Fibroblast of mammary gland (primary cell): ENCODE measurements around the gene SYT7.

Experiments
- DNase-seq: peaks from one replicate; pipeline ENCODE4 v3.0.0-alpha.2; 2010; ENCODE audit warnings: low read depth
- H3K4me3 ChIP-seq: 2 replicates; pipeline ENCODE4 v1.5.1; 2011; ENCODE audit warnings: low read depth, mild to moderate bottlenecking, low read length, moderate library complexity; ENCODE audit not compliant: control insufficient read depth
- TF ChIP-seq, protein P1 (sequence below): conservative IDR thresholded peaks from 2 replicates; pipeline ENCODE4 v1.5.1; 2011; ENCODE audit warnings: low read depth, low read length, inconsistent platforms; ENCODE audit not compliant: control insufficient read depth, insufficient read depth

The SYT7 gene

DNA sequence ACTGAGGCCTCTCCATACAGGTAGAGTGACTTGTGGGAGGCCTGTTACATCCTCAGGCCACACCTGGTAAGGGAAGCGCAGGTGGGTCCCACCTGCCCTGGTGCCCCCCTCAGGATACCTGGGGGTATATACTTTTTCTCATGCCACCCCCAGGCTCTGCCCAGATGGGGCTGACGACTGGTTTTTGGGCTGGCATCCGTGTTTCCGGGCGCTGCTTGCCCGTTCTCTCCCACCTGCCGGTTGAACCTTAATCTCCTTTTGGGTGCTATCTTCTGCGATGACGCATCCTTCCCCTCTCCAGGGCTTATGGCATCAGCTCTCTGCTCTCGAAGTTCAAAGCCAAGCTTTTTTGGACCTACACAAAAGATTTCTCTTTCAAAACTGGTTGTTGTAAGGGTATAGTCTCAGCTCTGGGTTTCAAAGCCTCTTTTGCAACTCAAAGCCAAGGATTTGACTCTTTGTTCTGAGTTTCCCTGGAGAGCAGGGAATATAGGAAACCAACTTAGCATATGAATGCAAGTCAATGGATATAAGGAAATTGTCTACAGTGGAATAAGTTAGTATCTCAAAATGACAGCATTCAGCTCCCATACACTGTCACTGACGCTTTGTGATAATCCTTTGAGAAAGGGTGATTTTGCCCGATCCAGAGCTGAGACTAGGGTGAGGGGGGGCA lies 80.9 kb downstream of the SYT7 start:
- no peak overlapping the region for H3K4me3 ChIP-seq
- TF ChIP-seq, protein P1, sequence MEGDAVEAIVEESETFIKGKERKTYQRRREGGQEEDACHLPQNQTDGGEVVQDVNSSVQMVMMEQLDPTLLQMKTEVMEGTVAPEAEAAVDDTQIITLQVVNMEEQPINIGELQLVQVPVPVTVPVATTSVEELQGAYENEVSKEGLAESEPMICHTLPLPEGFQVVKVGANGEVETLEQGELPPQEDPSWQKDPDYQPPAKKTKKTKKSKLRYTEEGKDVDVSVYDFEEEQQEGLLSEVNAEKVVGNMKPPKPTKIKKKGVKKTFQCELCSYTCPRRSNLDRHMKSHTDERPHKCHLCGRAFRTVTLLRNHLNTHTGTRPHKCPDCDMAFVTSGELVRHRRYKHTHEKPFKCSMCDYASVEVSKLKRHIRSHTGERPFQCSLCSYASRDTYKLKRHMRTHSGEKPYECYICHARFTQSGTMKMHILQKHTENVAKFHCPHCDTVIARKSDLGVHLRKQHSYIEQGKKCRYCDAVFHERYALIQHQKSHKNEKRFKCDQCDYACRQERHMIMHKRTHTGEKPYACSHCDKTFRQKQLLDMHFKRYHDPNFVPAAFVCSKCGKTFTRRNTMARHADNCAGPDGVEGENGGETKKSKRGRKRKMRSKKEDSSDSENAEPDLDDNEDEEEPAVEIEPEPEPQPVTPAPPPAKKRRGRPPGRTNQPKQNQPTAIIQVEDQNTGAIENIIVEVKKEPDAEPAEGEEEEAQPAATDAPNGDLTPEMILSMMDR = no peak
- DNase-seq = no peak

DNA sequence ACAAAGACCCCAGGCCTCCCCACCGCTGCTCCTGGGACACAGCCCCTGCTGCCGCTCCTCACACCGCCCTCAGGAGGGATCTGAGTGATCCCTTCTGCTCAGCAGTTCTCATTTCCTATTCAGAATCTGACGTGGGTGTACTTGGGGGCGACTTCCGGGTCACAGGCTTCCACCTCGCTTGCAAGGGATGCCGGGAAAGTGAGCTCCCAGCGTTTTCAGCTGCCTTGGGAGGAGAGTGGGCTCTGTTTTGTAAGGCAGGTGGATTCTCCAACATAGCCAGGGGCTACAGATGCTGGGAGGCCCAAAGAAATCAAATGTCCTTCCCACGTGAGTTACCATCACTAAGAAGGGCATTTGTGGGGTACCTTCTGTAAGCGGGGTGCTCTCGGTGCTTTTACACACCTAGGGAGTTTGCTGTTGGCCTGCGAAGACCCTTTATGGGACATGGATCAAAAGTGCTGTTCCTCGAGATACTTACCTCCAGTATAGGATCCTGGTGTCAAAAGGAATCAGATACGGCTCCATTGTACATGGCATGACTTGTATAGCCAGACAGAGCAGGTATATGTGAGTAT lies 82.0 kb downstream of the SYT7 start:
- no peak for DNase-seq
- H3K4me3 ChIP-seq = no peak overlapping the region
- TF ChIP-seq, protein P1 = no peak

DNA sequence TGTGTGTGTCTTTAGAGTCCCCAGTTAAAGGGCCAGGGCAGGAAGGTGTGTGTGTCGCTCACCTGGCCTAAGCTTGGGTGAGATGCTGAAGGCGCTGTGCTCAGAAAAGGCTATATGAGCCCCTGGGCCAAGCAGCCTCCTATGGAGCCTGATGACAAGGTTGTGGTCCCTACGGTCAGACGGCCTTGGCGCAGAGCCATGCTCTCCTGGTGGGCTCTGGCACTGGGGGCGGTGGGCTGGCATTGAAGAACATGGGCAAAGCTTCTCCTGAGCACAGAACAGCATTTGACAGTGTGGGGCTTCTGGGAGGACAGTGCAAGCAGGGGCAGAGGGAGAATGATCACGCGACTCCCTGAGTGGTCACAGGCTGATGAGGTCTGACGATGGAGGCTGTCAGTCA lies 83.0 kb downstream of the SYT7 start:
- TF ChIP-seq, protein P1 = no peak
- no peak overlapping the region for H3K4me3 ChIP-seq
- DNase-seq = no peak

DNA sequence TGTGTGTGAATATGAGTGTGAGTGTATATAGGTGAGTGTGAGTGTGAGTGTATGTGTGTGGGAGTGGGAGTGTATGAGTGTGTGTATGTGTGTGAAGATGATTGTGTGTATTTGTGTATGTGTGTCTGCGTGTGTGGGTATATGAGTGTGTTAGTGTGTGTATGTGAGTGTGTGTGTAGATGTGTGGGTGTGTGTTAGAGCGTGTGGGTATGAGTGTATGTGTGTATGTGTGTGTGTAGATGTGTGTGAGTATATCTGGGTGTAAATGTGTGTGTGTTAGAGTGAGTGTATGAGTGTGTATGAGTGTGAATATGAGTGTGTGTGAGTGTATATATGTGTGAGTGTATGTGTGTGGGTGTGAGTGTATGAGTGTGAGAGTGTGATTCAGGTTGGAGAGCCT lies 83.4 kb downstream of the SYT7 start:
- TF ChIP-seq, protein P1 = no peak
- H3K4me3 ChIP-seq = no peak overlapping the region
- DNase-seq = no peak

DNA sequence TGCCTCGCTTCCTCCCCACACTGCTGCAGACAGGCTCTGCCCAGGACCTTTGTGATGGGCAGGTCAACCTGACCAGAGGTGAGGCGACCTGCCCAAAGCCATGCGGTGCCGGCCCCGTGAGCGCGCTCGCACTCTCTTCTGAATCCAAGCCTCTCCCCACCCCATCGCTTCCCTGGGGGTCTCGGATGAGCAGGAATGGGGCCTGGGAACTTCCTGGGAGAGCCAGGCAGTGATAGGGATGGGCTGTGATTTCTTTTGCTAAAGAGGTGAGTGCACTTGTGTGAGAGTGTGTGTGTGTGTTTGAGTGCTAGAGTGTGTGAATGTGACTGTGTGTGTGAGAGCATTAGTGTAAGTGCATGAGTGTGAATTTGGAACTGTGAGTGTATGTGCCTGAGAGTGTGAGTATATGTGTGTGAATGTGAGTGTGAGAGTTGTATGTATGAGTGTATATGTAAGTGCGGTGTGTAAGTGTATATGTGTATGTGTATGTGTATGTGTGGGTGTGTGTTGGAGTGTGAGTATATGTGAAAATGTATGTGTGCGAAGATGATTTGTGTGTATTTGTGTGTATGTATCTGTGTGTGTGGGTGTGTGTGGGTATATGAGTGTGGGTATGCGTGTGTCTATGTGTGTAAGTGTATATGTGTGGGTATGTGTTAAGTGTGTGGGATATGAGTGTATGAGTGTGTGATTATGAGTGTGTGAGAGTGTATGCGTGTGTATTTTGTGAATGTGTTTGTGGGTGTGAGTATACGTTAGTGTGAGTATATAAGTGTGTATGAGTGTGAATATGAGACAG lies 84.1 kb downstream of the SYT7 start:
- TF ChIP-seq, protein P1 = no peak
- H3K4me3 ChIP-seq = no peak overlapping the region
- no peak for DNase-seq

DNA sequence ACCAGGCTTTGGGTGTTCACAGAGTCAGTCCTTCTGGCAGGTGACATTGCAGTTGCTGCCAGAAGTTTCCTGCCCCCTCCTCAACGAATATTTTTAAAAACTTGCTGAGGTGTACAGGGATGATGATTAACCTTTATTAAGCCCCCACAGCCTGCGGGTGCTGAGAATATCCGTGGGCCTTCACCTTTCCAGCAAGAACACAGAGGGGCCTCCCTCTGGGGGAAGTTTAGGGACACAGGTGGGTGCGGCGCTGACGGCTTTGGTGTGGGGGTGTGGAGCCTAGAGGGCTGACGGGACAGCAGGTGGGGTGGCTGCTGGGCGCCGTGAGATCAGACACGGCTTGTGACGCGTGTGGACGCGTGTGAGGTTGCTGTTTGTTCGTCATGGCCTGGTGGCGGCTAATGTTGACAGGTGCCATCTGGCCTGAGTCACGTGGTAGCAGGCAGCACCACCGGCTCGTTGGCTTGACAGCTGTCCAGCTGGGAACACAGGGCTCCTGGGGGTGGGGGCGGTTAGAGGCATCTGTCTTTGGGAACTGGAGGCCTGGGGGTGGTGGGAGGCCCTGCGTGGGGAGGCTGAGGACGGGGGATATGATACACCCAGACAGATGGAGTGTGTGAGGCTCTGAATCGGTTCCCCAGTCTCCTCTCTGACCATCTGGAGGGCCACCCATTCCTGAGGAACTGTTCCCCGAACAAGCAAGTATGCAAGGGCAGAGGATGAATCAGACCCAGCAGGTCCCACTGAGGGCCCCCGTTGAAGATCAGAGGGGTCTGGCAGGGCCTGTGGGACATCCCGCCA lies 84.9 kb downstream of the SYT7 start:
- no peak for DNase-seq
- TF ChIP-seq, protein P1 = no peak
- H3K4me3 ChIP-seq = no peak overlapping the region
